ENCODE data around the gene APCDD1. TPM values are rescaled to one million over a fixed set of nuclear protein-coding genes. Genes with fewer than 3 reads are reported as not detected.

Gene APCDD1
- total RNA-seq, 3 donors from 2014 or later (not counting 1 experiment from before 2014, with no cell fraction given), result 0.13 TPM; not detected in 2

DNA sequence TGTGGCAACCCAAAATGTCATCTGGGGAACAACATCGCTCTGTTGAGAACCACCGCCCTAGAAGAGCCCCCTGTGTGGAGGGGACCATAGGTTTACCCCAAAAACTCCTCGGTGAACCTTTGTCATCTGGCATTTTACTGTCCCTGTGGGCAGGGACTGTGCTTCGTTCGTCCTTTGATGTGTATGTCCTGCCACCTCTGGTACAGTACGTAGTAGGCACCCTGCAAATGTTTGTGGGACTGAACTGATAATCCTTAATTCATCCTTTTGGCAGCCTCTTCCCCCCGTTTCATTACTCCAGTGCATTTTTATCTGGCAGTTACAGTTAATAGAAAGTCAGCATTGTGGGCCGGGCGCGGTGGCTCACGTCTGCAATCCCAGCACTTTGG, 72.1 kb downstream of the APCDD1 start:
- H3K9me3 Mint-ChIP-seq, result no peaks in the 10 kb centered on the region
- ATAC-seq, result peak in 2 of 3 donors; percentile 1 to 3
- intact Hi-C loops (cut with micrococcal nuclease), result loop anchor here (5.0 kb wide), 1 partner anchor 614 kb away; the partner anchor contains the start of gene VAPA
- TF ChIP-seq, protein P1, sequence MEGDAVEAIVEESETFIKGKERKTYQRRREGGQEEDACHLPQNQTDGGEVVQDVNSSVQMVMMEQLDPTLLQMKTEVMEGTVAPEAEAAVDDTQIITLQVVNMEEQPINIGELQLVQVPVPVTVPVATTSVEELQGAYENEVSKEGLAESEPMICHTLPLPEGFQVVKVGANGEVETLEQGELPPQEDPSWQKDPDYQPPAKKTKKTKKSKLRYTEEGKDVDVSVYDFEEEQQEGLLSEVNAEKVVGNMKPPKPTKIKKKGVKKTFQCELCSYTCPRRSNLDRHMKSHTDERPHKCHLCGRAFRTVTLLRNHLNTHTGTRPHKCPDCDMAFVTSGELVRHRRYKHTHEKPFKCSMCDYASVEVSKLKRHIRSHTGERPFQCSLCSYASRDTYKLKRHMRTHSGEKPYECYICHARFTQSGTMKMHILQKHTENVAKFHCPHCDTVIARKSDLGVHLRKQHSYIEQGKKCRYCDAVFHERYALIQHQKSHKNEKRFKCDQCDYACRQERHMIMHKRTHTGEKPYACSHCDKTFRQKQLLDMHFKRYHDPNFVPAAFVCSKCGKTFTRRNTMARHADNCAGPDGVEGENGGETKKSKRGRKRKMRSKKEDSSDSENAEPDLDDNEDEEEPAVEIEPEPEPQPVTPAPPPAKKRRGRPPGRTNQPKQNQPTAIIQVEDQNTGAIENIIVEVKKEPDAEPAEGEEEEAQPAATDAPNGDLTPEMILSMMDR (IDR thresholded peaks at IDR 0.05), result no peak
- peaks cover 21% of the 10 kb centered on the region for H3K4me1 ChIP-seq (ENCODE audit: control insufficient read depth, insufficient read depth, low read length)
- H3K27ac Mint-ChIP-seq, result peak overlapping the region; percentile 91 to 92
- no peaks in the 10 kb centered on the region for H3K27me3 ChIP-seq (ENCODE audit: control insufficient read depth, insufficient read depth, low read length)
- 16% methylated on average over 11 of the region's 11 CpGs for WGBS (ENCODE audit: insufficient coverage)
- no peaks in the 10 kb centered on the region for H3K36me3 Mint-ChIP-seq
- H3K9me3 ChIP-seq (ENCODE audit: control insufficient read depth, insufficient read depth, low read length), result no peaks in the 10 kb centered on the region
- DNase-seq, result no peak
- H3K4me3 Mint-ChIP-seq, result peak overlapping the region; percentile 90
- peaks cover 49 to 55% of the 10 kb centered on the region in 2 donors for H3K4me1 Mint-ChIP-seq
- peak overlapping the region; percentile 86 for H3K27ac ChIP-seq (ENCODE audit: low read length)
- peaks cover 12 to 13% of the 10 kb centered on the region in 2 donors for H3K27me3 Mint-ChIP-seq (ENCODE audit: low read depth in 2 of 2)
- peak overlapping the region; percentile 84 for H3K4me3 ChIP-seq (ENCODE audit: low read length)
- no peaks in the 10 kb centered on the region for H3K36me3 ChIP-seq (ENCODE audit: control insufficient read depth, insufficient read depth, low read length)

DNA sequence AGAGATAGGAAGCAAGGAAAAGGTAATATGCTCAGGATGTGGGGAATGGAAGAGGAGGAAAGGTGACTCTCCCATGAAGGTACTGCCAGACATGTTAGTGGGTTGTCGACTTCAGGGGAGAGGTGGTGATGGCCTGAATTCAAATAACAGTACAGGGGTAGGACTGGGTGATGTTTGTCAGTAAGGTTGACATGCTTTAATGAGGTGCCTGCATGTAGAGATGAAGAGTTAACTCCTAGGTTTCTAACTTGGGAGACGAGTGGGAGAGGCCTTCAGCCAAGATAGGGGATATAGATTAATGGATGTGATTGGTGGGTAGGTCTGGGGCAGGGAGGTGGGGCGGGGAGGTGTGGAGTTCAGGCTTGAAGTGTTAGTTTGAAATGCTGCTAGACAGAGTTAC, 74.0 kb downstream of the APCDD1 start:
- TF ChIP-seq, protein P1 (IDR thresholded peaks at IDR 0.05), result no peak
- H3K27ac ChIP-seq (ENCODE audit: low read length), result no peak overlapping the region
- Mint-ChIP-seq H3K4me1 (peaks cover 49 to 55% of the 10 kb centered on the region in 2 donors), H3K27me3 (ENCODE audit: low read depth in 2 of 2) (no peaks in the 10 kb centered on the region), H3K9me3 (no peaks in the 10 kb centered on the region), H3K4me3 (peak overlapping the region; percentile 58), H3K27ac (peak overlapping the region; percentile 2 to 19), H3K36me3 (no peaks in the 10 kb centered on the region)
- H3K4me1 ChIP-seq (ENCODE audit: control insufficient read depth, insufficient read depth, low read length), result peaks cover 21% of the 10 kb centered on the region
- intact Hi-C loops (cut with micrococcal nuclease), result loop anchor here (5.0 kb wide), 1 partner anchor 616 kb away; the partner anchor contains the start of gene VAPA
- no peak for ATAC-seq
- no peaks in the 10 kb centered on the region for H3K9me3 ChIP-seq (ENCODE audit: control insufficient read depth, insufficient read depth, low read length)
- H3K36me3 ChIP-seq (ENCODE audit: control insufficient read depth, insufficient read depth, low read length), result no peaks in the 10 kb centered on the region
- no peaks in the 10 kb centered on the region for H3K27me3 ChIP-seq (ENCODE audit: control insufficient read depth, insufficient read depth, low read length)
- WGBS (ENCODE audit: insufficient coverage), result 70% methylated on average over 3 of the region's 3 CpGs
- no peak for DNase-seq
- no peak overlapping the region for H3K4me3 ChIP-seq (ENCODE audit: low read length)

GRCh38 chr18:10530002-10530401, 75.6 kb downstream of the APCDD1 start:
- Histone ChIP-seq H3K27ac (ENCODE audit: low read length) (no peak overlapping the region), H3K4me1 (ENCODE audit: control insufficient read depth, insufficient read depth, low read length) (peaks cover 19% of the 10 kb centered on the region), H3K27me3 (ENCODE audit: control insufficient read depth, insufficient read depth, low read length) (no peaks in the 10 kb centered on the region), H3K36me3 (ENCODE audit: control insufficient read depth, insufficient read depth, low read length) (peaks cover 4% of the 10 kb centered on the region), H3K9me3 (ENCODE audit: control insufficient read depth, insufficient read depth, low read length) (no peaks in the 10 kb centered on the region), H3K4me3 (ENCODE audit: low read length) (no peak overlapping the region)
- no peaks in the 10 kb centered on the region for H3K36me3 Mint-ChIP-seq
- 89% methylated on average over 2 of the region's 3 CpGs for WGBS (ENCODE audit: insufficient coverage)
- intact Hi-C loops (cut with micrococcal nuclease), result no loop called here
- peaks cover 42 to 50% of the 10 kb centered on the region in 2 donors for H3K4me1 Mint-ChIP-seq
- no peaks in the 10 kb centered on the region for H3K27me3 Mint-ChIP-seq (ENCODE audit: low read depth in 2 of 2)
- TF ChIP-seq, protein P1 (IDR thresholded peaks at IDR 0.05), result no peak
- ATAC-seq (no peak), DNase-seq (no peak)
- H3K9me3 Mint-ChIP-seq, result no peaks in the 10 kb centered on the region
- H3K27ac Mint-ChIP-seq, result peak overlapping the region; percentile 3 to 42
- H3K4me3 Mint-ChIP-seq, result no peak overlapping the region

GRCh38 chr18:10530852-10531251, 76.4 kb downstream of the APCDD1 start:
- intact Hi-C loops (cut with micrococcal nuclease), result no loop called here

More at GRCh38 chr18:10530852-10531251, 76.4 kb downstream of the APCDD1 start:
- H3K27ac Mint-ChIP-seq, result peak overlapping the region; percentile 3 to 42
- peaks cover 33 to 42% of the 10 kb centered on the region in 2 donors for H3K4me1 Mint-ChIP-seq
- no peak for DNase-seq
- Histone ChIP-seq H3K27me3 (ENCODE audit: control insufficient read depth, insufficient read depth, low read length) (no peaks in the 10 kb centered on the region), H3K9me3 (ENCODE audit: control insufficient read depth, insufficient read depth, low read length) (no peaks in the 10 kb centered on the region), H3K4me1 (ENCODE audit: control insufficient read depth, insufficient read depth, low read length) (peaks cover 16% of the 10 kb centered on the region), H3K27ac (ENCODE audit: low read length) (no peak overlapping the region), H3K36me3 (ENCODE audit: control insufficient read depth, insufficient read depth, low read length) (peaks cover 4% of the 10 kb centered on the region), H3K4me3 (ENCODE audit: low read length) (no peak overlapping the region)
- no peak overlapping the region for H3K4me3 Mint-ChIP-seq
- no CpG with 5 or more reads among the region's 3 CpGs for WGBS (ENCODE audit: insufficient coverage)
- TF ChIP-seq, protein P1 (IDR thresholded peaks at IDR 0.05), result no peak
- H3K36me3 Mint-ChIP-seq, result no peaks in the 10 kb centered on the region
- H3K27me3 Mint-ChIP-seq (ENCODE audit: low read depth in 2 of 2), result no peaks in the 10 kb centered on the region
- peak in 1 of 3 donors; percentile 36 for ATAC-seq
- no peaks in the 10 kb centered on the region for H3K9me3 Mint-ChIP-seq

Measured in natural killer cell (primary cell).